ENCODE results near the gene RPL34. TPM values are rescaled to one million over a fixed set of nuclear protein-coding genes. Genes with fewer than 3 reads are reported as not detected.

RPL34 gene
- polyA plus RNA-seq (2012; ENCODE audit: insufficient read length, low read depth), result 818 TPM

- TF ChIP-seq POLR2AphosphoS5 (IDR thresholded peaks at IDR 0.05; ENCODE audit: low read depth, low read length) (peak; percentile 98), REST (IDR thresholded peaks at IDR 0.05; ENCODE audit: insufficient read depth in 1 of 2, low read depth in 2 of 2, low read length in 2 of 2) (peak; percentile 15 to 40; a peak in 1 of 4 replicates), TAF1 (IDR thresholded peaks at IDR 0.05; ENCODE audit: borderline replicate concordance, insufficient read depth, low read length) (peak; percentile 99), FOXP2 (optimal IDR thresholded peaks at IDR 0.05; ENCODE audit: borderline replicate concordance, extremely low read depth, extremely low read length, insufficient read depth) (no peak), SIN3A (IDR thresholded peaks at IDR 0.05; ENCODE audit: borderline replicate concordance, insufficient read depth, low read length) (no peak)
Observed at GRCh38 chr4:108620101-108620932, at the start of gene RPL34. Gene RPL34, plus strand, starts transcription at chr4:108620576. Its CDS starts 1,384 bp downstream, at chr4:108621960.

GRCh38 chr4:108570993-108571569 lies 49.3 kb upstream of the RPL34 start:
- TF ChIP-seq FOXP2 (optimal IDR thresholded peaks at IDR 0.05; ENCODE audit: borderline replicate concordance, extremely low read depth, extremely low read length, insufficient read depth), result no peak
- no peak for TF ChIP-seq TAF1 (IDR thresholded peaks at IDR 0.05; ENCODE audit: borderline replicate concordance, insufficient read depth, low read length)
- TF ChIP-seq POLR2AphosphoS5 (IDR thresholded peaks at IDR 0.05; ENCODE audit: low read depth, low read length), result no peak
- TF ChIP-seq SIN3A (IDR thresholded peaks at IDR 0.05; ENCODE audit: borderline replicate concordance, insufficient read depth, low read length), result no peak
- TF ChIP-seq REST (IDR thresholded peaks at IDR 0.05; ENCODE audit: insufficient read depth in 1 of 2, low read depth in 2 of 2, low read length in 2 of 2), result no peak

- TF ChIP-seq POLR2AphosphoS5 (IDR thresholded peaks at IDR 0.05; ENCODE audit: low read depth, low read length) (no peak), SIN3A (IDR thresholded peaks at IDR 0.05; ENCODE audit: borderline replicate concordance, insufficient read depth, low read length) (no peak), REST (IDR thresholded peaks at IDR 0.05; ENCODE audit: insufficient read depth in 1 of 2, low read depth in 2 of 2, low read length in 2 of 2) (no peak), TAF1 (IDR thresholded peaks at IDR 0.05; ENCODE audit: borderline replicate concordance, insufficient read depth, low read length) (no peak), FOXP2 (optimal IDR thresholded peaks at IDR 0.05; ENCODE audit: borderline replicate concordance, extremely low read depth, extremely low read length, insufficient read depth) (no peak)
Observed at GRCh38 chr4:108574402-108574801, 46.0 kb upstream of the RPL34 start.

- TF ChIP-seq TAF1 (IDR thresholded peaks at IDR 0.05; ENCODE audit: borderline replicate concordance, insufficient read depth, low read length) (no peak), REST (IDR thresholded peaks at IDR 0.05; ENCODE audit: insufficient read depth in 1 of 2, low read depth in 2 of 2, low read length in 2 of 2) (no peak), FOXP2 (optimal IDR thresholded peaks at IDR 0.05; ENCODE audit: borderline replicate concordance, extremely low read depth, extremely low read length, insufficient read depth) (no peak), SIN3A (IDR thresholded peaks at IDR 0.05; ENCODE audit: borderline replicate concordance, insufficient read depth, low read length) (no peak), POLR2AphosphoS5 (IDR thresholded peaks at IDR 0.05; ENCODE audit: low read depth, low read length) (no peak)
Observed at GRCh38 chr4:108581083-108581482, 39.3 kb upstream of the RPL34 start.
